BE2C (cell line): Measurements from ENCODE around the gene TMEM131L.

Source experiments
- DNase-seq: peaks from one replicate; pipeline ENCODE4 v3.0.0-alpha.2; 2020
- H3K27me3 ChIP-seq: fragments of 250-450 bp; sonication (Bioruptor Pico); 2 replicates; pipeline ENCODE4 v1.5.1; 2020; ENCODE audit warnings: mild to moderate bottlenecking
- H3K36me3 ChIP-seq: fragments of 250-450 bp; sonication (Bioruptor Pico); 2 replicates; pipeline ENCODE4 v1.5.1; 2020; ENCODE audit warnings: mild to moderate bottlenecking
- H3K4me1 ChIP-seq: fragments of 250-450 bp; sonication (Bioruptor Pico); 2 replicates; pipeline ENCODE4 v1.5.1; 2020
- H3K4me3 ChIP-seq: 2 replicates; pipeline ENCODE4 v1.5.1; 2011; ENCODE audit warnings: low read depth, low read length
- H3K9me3 ChIP-seq: fragments of 250-450 bp; sonication (Bioruptor Pico); 2 replicates; pipeline ENCODE4 v1.5.1; 2020
- CTCF ChIP-seq: IDR thresholded peaks from 2 replicates; pipeline ENCODE4 v1.5.1; 2012; ENCODE audit warnings: mild to moderate bottlenecking, low read depth, low read length

Gene TMEM131L

DNA sequence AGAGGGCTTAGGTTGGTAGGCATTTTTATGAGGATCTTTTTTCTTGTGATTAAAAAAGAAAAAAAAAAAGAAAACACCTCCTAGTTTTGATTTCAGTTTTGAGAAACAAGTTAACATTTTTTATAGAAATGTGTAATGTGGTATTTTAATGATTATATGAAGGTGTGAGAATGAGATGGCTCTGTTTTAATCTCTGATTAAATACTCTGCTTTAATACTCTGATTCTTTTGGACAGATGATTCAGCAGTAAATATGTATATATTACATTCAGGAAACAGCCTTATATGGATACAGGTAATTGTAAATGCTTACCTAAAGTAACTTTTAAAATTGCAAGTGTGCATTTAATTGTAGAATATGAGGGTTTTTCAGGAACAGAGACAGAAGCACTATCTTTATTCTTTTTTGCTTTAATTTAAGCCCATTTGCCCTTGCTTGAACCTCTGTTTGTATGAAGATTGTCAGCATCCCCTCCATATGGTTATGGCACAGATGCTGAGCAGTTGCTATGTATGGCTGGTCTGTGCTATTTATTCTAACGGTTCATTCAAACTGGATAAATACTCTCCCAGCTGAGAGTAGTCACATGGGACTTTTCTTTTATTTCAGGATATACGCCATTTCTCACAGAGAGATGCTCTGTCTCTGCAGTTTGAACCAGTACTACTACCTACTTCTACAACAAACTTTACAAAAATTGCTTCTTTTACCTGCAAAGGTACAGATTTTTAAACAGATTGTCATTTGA is 117.0 kb downstream of the TMEM131L start:
- H3K9me3 ChIP-seq = no peaks in the 10 kb centered on the region
- H3K36me3 ChIP-seq = no peaks in the 10 kb centered on the region; the same call in 1 of the 2 replicates
- TF ChIP-seq CTCF = no peak
- DNase-seq = no peak
- H3K4me3 ChIP-seq = no peak overlapping the region
- no peaks in the 10 kb centered on the region for H3K27me3 ChIP-seq
- no peaks in the 10 kb centered on the region for H3K4me1 ChIP-seq

- no peaks in the 10 kb centered on the region for H3K9me3 ChIP-seq
- TF ChIP-seq CTCF = no peak
- no peak for DNase-seq
- H3K4me1 ChIP-seq = no peaks in the 10 kb centered on the region
- H3K27me3 ChIP-seq = no peaks in the 10 kb centered on the region
- H3K4me3 ChIP-seq = no peak overlapping the region
- H3K36me3 ChIP-seq = no peaks in the 10 kb centered on the region; the same call in 1 of the 2 replicates
These were observed 118.9 kb downstream of the TMEM131L start for GRCh38 chr4:153585026-153585425.

DNA sequence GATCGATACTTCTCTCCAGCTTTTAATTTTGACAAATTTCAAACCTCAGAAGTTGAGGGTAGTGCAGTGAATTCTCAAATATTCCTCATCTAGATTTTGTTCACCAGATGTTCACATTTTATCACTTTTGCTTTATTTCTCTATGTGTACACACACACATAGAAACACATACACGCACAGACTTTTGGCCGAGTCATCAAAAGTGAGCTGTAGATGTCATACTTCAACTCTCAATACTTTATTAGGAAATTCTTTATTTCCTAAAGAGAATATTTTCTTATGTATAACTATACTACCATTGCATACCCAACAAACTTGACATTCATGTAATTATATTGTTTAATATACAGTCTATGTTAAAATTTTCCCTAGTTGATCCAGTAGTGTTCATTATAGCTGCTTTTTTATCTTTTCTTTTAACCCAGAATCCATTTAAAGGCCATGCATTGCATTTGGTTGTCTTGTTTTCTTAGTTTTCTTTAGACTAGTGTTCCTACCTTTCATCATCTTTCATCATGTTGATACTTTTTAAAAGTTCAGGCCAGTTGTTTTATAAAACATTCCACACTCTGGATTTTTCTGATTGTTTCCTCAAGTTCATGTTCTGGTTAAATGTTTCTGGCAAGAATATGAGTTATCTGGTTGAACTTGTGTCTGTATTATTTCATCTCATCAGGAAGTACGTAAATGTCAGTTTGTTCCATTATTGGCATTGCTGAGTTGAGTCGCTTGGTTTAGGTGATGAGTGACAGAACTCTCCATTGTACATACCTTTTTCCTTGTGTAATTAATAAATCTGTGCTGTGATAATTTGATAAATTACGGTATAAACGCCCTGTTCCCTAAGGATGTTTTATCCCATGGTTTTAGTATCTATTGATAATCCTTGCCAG is 123.8 kb downstream of the TMEM131L start:
- Histone ChIP-seq H3K4me3 (no peak overlapping the region), H3K27me3 (no peaks in the 10 kb centered on the region), H3K36me3 (no peaks in the 10 kb centered on the region; the same call in 1 of the 2 replicates), H3K4me1 (no peaks in the 10 kb centered on the region), H3K9me3 (no peaks in the 10 kb centered on the region)
- TF ChIP-seq CTCF = no peak
- no peak for DNase-seq

GRCh38 chr4:153591441-153591840 is 125.3 kb downstream of the TMEM131L start:
- no peak for DNase-seq
- no peak overlapping the region for H3K4me3 ChIP-seq
- H3K27me3 ChIP-seq = no peaks in the 10 kb centered on the region
- H3K36me3 ChIP-seq = no peaks in the 10 kb centered on the region; the same call in 1 of the 2 replicates
- no peaks in the 10 kb centered on the region for H3K4me1 ChIP-seq
- no peak for TF ChIP-seq CTCF
- no peaks in the 10 kb centered on the region for H3K9me3 ChIP-seq

DNA sequence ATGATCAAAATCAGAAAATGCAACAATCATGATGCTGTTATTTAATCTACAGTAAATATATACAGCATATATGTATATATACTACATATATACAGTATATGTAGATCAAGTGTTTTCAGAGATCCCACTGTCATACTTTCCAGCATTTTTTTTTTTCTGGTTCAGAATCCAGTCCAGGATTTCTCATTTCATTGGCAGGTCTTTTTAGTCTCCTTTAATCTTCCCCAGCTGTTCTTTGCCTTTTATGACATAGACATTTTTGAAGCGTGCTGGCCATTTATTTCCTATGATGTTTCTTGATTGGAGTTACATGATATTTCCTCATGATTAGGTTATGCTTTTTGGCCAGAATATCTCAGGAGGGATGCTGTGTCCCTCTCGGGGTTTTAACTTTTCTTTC is 125.9 kb downstream of the TMEM131L start:
- Histone ChIP-seq H3K36me3 (no peaks in the 10 kb centered on the region; the same call in 1 of the 2 replicates), H3K4me3 (no peak overlapping the region), H3K4me1 (no peaks in the 10 kb centered on the region), H3K27me3 (no peaks in the 10 kb centered on the region), H3K9me3 (no peaks in the 10 kb centered on the region)
- no peak for DNase-seq
- no peak for TF ChIP-seq CTCF
